ENCODE results near the gene RALGAPB. TPM values are rescaled to one million over a fixed set of nuclear protein-coding genes. Genes with fewer than 3 reads are reported as not detected.
A peak's percentile ranks its signal among the peaks of the same experiment; 100 is the strongest.

Gene RALGAPB
- total and polyA plus RNA-seq, 4 donors, result 32.8 to 53.6 (median 36.2) TPM

GRCh38 chr20:38531021-38531420 is 58.4 kb downstream of the RALGAPB start:
- no peaks in the 10 kb centered on the region for H3K27me3 ChIP-seq (ENCODE audit: control insufficient read depth, insufficient read depth, low read length)
- H3K9me3 ChIP-seq (ENCODE audit: control insufficient read depth, insufficient read depth, low read length), result no peaks in the 10 kb centered on the region
- H3K4me1 ChIP-seq (ENCODE audit: control insufficient read depth, insufficient read depth, low read length), result no peaks in the 10 kb centered on the region
- DNase-seq (ENCODE audit: low read depth in 4 of 6, low spot score in 6 of 6), result peak in 1 of 6 donors; percentile 84
- WGBS (ENCODE audit: insufficient coverage), result no CpG with 5 or more reads among the region's 1 CpG
- no peak overlapping the region for H3K4me3 ChIP-seq (ENCODE audit: low read depth, low read length)
- H3K36me3 ChIP-seq (ENCODE audit: control insufficient read depth, insufficient read depth, low read length), result peaks cover 26% of the 10 kb centered on the region
- no peak overlapping the region for H3K27ac ChIP-seq (ENCODE audit: low read depth, low read length)

GRCh38 chr20:38534756-38535155 is 62.1 kb downstream of the RALGAPB start:
- Histone ChIP-seq H3K27me3 (ENCODE audit: control insufficient read depth, insufficient read depth, low read length) (no peaks in the 10 kb centered on the region), H3K4me1 (ENCODE audit: control insufficient read depth, insufficient read depth, low read length) (no peaks in the 10 kb centered on the region), H3K9me3 (ENCODE audit: control insufficient read depth, insufficient read depth, low read length) (no peaks in the 10 kb centered on the region), H3K4me3 (ENCODE audit: low read depth, low read length) (no peak overlapping the region), H3K36me3 (ENCODE audit: control insufficient read depth, insufficient read depth, low read length) (peaks cover 19% of the 10 kb centered on the region), H3K27ac (ENCODE audit: low read depth, low read length) (no peak overlapping the region)
- DNase-seq (ENCODE audit: low read depth in 4 of 6, low spot score in 6 of 6), result no peak
- WGBS (ENCODE audit: insufficient coverage), result 96% methylated on average over 9 of the region's 11 CpGs

- no peaks in the 10 kb centered on the region for H3K9me3 ChIP-seq (ENCODE audit: control insufficient read depth, insufficient read depth, low read length)
- H3K4me1 ChIP-seq (ENCODE audit: control insufficient read depth, insufficient read depth, low read length), result no peaks in the 10 kb centered on the region
- WGBS (ENCODE audit: insufficient coverage), result no CpG with 5 or more reads among the region's 2 CpGs
- no peak overlapping the region for H3K4me3 ChIP-seq (ENCODE audit: low read depth, low read length)
- no peaks in the 10 kb centered on the region for H3K27me3 ChIP-seq (ENCODE audit: control insufficient read depth, insufficient read depth, low read length)
- DNase-seq (ENCODE audit: low read depth in 4 of 6, low spot score in 6 of 6), result no peak
- no peak overlapping the region for H3K27ac ChIP-seq (ENCODE audit: low read depth, low read length)
- peaks cover 19% of the 10 kb centered on the region for H3K36me3 ChIP-seq (ENCODE audit: control insufficient read depth, insufficient read depth, low read length)
Measured at GRCh38 chr20:38536310-38536709, 63.7 kb downstream of the RALGAPB start.

GRCh38 chr20:38537176-38537575 is 64.5 kb downstream of the RALGAPB start:
- H3K9me3 ChIP-seq (ENCODE audit: control insufficient read depth, insufficient read depth, low read length), result no peaks in the 10 kb centered on the region
- H3K36me3 ChIP-seq (ENCODE audit: control insufficient read depth, insufficient read depth, low read length), result peaks cover 20% of the 10 kb centered on the region
- no peaks in the 10 kb centered on the region for H3K4me1 ChIP-seq (ENCODE audit: control insufficient read depth, insufficient read depth, low read length)
- WGBS (ENCODE audit: insufficient coverage), result no CpG with 5 or more reads among the region's 1 CpG
- no peak overlapping the region for H3K27ac ChIP-seq (ENCODE audit: low read depth, low read length)
- DNase-seq (ENCODE audit: low read depth in 4 of 6, low spot score in 6 of 6), result no peak
- no peak overlapping the region for H3K4me3 ChIP-seq (ENCODE audit: low read depth, low read length)
- H3K27me3 ChIP-seq (ENCODE audit: control insufficient read depth, insufficient read depth, low read length), result no peaks in the 10 kb centered on the region

- H3K36me3 ChIP-seq (ENCODE audit: control insufficient read depth, insufficient read depth, low read length), result peaks cover 24% of the 10 kb centered on the region
- no CpG with 5 or more reads among the region's 2 CpGs for WGBS (ENCODE audit: insufficient coverage)
Measured at GRCh38 chr20:38538789-38539188, 66.1 kb downstream of the RALGAPB start.

GRCh38 chr20:38543014-38543906 is 70.6 kb downstream of the RALGAPB start:
- WGBS (ENCODE audit: insufficient coverage), result 92% methylated on average over 5 of the region's 7 CpGs
- no peaks in the 10 kb centered on the region for H3K4me1 ChIP-seq (ENCODE audit: control insufficient read depth, insufficient read depth, low read length)
- no peak overlapping the region for H3K27ac ChIP-seq (ENCODE audit: low read depth, low read length)
- H3K27me3 ChIP-seq (ENCODE audit: control insufficient read depth, insufficient read depth, low read length), result no peaks in the 10 kb centered on the region
- H3K9me3 ChIP-seq (ENCODE audit: control insufficient read depth, insufficient read depth, low read length), result no peaks in the 10 kb centered on the region
- DNase-seq (ENCODE audit: low read depth in 4 of 6, low spot score in 6 of 6), result peak in 2 of 6 donors; percentile 2 to 84
- H3K36me3 ChIP-seq (ENCODE audit: control insufficient read depth, insufficient read depth, low read length), result peaks cover 20% of the 10 kb centered on the region
- H3K4me3 ChIP-seq (ENCODE audit: low read depth, low read length), result no peak overlapping the region

More at GRCh38 chr20:38538789-38539188, 66.1 kb downstream of the RALGAPB start:
- DNase-seq (ENCODE audit: low read depth in 4 of 6, low spot score in 6 of 6), result no peak
- no peaks in the 10 kb centered on the region for H3K4me1 ChIP-seq (ENCODE audit: control insufficient read depth, insufficient read depth, low read length)
- no peaks in the 10 kb centered on the region for H3K9me3 ChIP-seq (ENCODE audit: control insufficient read depth, insufficient read depth, low read length)
- H3K27me3 ChIP-seq (ENCODE audit: control insufficient read depth, insufficient read depth, low read length), result no peaks in the 10 kb centered on the region
- no peak overlapping the region for H3K4me3 ChIP-seq (ENCODE audit: low read depth, low read length)
- H3K27ac ChIP-seq (ENCODE audit: low read depth, low read length), result no peak overlapping the region

GRCh38 chr20:38545771-38546170 is 73.1 kb downstream of the RALGAPB start:
- Histone ChIP-seq H3K4me3 (ENCODE audit: low read depth, low read length) (no peak overlapping the region), H3K27ac (ENCODE audit: low read depth, low read length) (no peak overlapping the region), H3K27me3 (ENCODE audit: control insufficient read depth, insufficient read depth, low read length) (no peaks in the 10 kb centered on the region), H3K4me1 (ENCODE audit: control insufficient read depth, insufficient read depth, low read length) (no peaks in the 10 kb centered on the region), H3K9me3 (ENCODE audit: control insufficient read depth, insufficient read depth, low read length) (no peaks in the 10 kb centered on the region), H3K36me3 (ENCODE audit: control insufficient read depth, insufficient read depth, low read length) (peaks cover 20% of the 10 kb centered on the region)
- no peak for DNase-seq (ENCODE audit: low read depth in 4 of 6, low spot score in 6 of 6)
- WGBS (ENCODE audit: insufficient coverage), result no CpG with 5 or more reads among the region's 2 CpGs

GRCh38 chr20:38547288-38548085 is 74.8 kb downstream of the RALGAPB start:
- H3K27me3 ChIP-seq (ENCODE audit: control insufficient read depth, insufficient read depth, low read length), result no peaks in the 10 kb centered on the region
- no peak overlapping the region for H3K27ac ChIP-seq (ENCODE audit: low read depth, low read length)
- peaks cover 20% of the 10 kb centered on the region for H3K36me3 ChIP-seq (ENCODE audit: control insufficient read depth, insufficient read depth, low read length)
- no peak overlapping the region for H3K4me3 ChIP-seq (ENCODE audit: low read depth, low read length)
- no CpG with 5 or more reads among the region's 3 CpGs for WGBS (ENCODE audit: insufficient coverage)
- H3K9me3 ChIP-seq (ENCODE audit: control insufficient read depth, insufficient read depth, low read length), result no peaks in the 10 kb centered on the region
- H3K4me1 ChIP-seq (ENCODE audit: control insufficient read depth, insufficient read depth, low read length), result no peaks in the 10 kb centered on the region
- peak in 1 of 6 donors; percentile 32 for DNase-seq (ENCODE audit: low read depth in 4 of 6, low spot score in 6 of 6)

- Histone ChIP-seq H3K27me3 (ENCODE audit: control insufficient read depth, insufficient read depth, low read length) (no peaks in the 10 kb centered on the region), H3K36me3 (ENCODE audit: control insufficient read depth, insufficient read depth, low read length) (peaks cover 25% of the 10 kb centered on the region), H3K4me1 (ENCODE audit: control insufficient read depth, insufficient read depth, low read length) (no peaks in the 10 kb centered on the region), H3K27ac (ENCODE audit: low read depth, low read length) (no peak overlapping the region), H3K9me3 (ENCODE audit: control insufficient read depth, insufficient read depth, low read length) (no peaks in the 10 kb centered on the region), H3K4me3 (ENCODE audit: low read depth, low read length) (no peak overlapping the region)
- WGBS (ENCODE audit: insufficient coverage), result no CpG with 5 or more reads among the region's 3 CpGs
- DNase-seq (ENCODE audit: low read depth in 4 of 6, low spot score in 6 of 6), result no peak
Measured at GRCh38 chr20:38548356-38549083, 75.9 kb downstream of the RALGAPB start.

All from spinal cord (tissue), 10 donors.